Heart left ventricle (tissue), 13 donors: ENCODE measurements around the gene ANXA7.

ENCODE experiments used
- POLR2A ChIP-seq, 2 donors: fragments of 450-650 bp; IDR thresholded peaks; one replicate each; pipeline ENCODE4 v1.6.1; 2017; ENCODE audit warnings: antibody characterized with exemption in 2 of 2, mild to moderate bottlenecking in 2 of 2, moderate library complexity in 2 of 2
- TF ChIP-seq, protein P1 (sequence below), 12 donors: fragments of 200-600 bp; sonication (generic) in 4 of 12; IDR thresholded peaks; one replicate each; pipeline versions ENCODE4 v1.5.0 to v1.8.0; 2018 to 2022; ENCODE audit warnings: antibody characterized with exemption in 12 of 12, mild to moderate bottlenecking in 5 of 12
- donor health status: ischemic (EF 13 %, LVEDD 7.1; RV severe dilation, severe dysfunction).
- donor health status: DM: no; HTN: yes; CAD: no.
- donor health status: DM: no; HTN: no; CAD: no.
- donor health status: ischemic (EF 25% LVEDD 6.9; RV normal size, moderate dysfunction).
- donor health status: ischemic (EF 25% LVEDD 5.7; RV mildly dilated, moderate dysfunction).
- donor health status: ischemic (EF 35%, LVEDD 5.7; RV mildly dilated, moderate dysfunction).
- donor health status: nonischemic (EF 11% LVEDD 7.7; RV severe dilation, severe dysfunction).
- donor health status: DM: yes; HTN: yes; CAD: no.
- donor health status: PGD.
- donor health status: ischemic (EF 29% LVEDD 5.4; RV normal size, mild dysfunction).
- donor health status: nonischemic (EF 23%, LVEDD 6.1; RV moderate dilation, normal function).

DNA sequence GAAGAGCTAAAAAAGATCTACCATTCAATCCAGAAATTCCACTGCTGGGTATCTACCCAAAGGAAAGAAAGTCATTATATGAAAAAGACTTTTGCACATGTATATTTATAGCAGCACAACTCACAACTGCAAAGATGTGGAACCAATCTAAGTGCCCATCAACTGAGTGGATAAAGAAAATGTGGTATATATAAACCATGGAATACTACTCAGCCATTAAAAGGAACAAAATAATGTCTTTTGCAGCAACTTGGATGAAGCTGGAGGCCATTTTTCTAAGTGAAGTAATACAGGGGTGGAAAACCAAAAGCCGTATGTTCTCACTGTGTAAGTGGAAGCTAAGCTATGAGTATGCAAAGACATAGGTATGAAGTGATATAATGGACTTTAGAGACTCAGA, 3.0 kb downstream of the ANXA7 start:
- TF ChIP-seq POLR2A (IDR thresholded peaks at IDR 0.05), result no peak
- TF ChIP-seq, protein P1, sequence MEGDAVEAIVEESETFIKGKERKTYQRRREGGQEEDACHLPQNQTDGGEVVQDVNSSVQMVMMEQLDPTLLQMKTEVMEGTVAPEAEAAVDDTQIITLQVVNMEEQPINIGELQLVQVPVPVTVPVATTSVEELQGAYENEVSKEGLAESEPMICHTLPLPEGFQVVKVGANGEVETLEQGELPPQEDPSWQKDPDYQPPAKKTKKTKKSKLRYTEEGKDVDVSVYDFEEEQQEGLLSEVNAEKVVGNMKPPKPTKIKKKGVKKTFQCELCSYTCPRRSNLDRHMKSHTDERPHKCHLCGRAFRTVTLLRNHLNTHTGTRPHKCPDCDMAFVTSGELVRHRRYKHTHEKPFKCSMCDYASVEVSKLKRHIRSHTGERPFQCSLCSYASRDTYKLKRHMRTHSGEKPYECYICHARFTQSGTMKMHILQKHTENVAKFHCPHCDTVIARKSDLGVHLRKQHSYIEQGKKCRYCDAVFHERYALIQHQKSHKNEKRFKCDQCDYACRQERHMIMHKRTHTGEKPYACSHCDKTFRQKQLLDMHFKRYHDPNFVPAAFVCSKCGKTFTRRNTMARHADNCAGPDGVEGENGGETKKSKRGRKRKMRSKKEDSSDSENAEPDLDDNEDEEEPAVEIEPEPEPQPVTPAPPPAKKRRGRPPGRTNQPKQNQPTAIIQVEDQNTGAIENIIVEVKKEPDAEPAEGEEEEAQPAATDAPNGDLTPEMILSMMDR (IDR thresholded peaks at IDR 0.05), result no peak
